ENCODE measurements around the gene SPINK4.

The SPINK4 gene

GRCh38 chr9:33255014-33255413, 15.0 kb downstream of the SPINK4 start:
- H4K20me1 ChIP-seq (ENCODE audit: insufficient read depth, low read length): no peaks in the 10 kb centered on the region
- H2AFZ ChIP-seq (ENCODE audit: low read length): no peak overlapping the region
- H3K79me2 ChIP-seq (ENCODE audit: insufficient read depth, low read length): no peaks in the 10 kb centered on the region
- H3K9ac ChIP-seq (ENCODE audit: low read length): no peak overlapping the region
- no peaks in the 10 kb centered on the region for H3K9me2 ChIP-seq (ENCODE audit: low read depth, low read length)
- H3K27me3 ChIP-seq (ENCODE audit: insufficient read depth, low read length): no peaks in the 10 kb centered on the region
- TF ChIP-seq CTCF (IDR thresholded peaks at IDR 0.05; ENCODE audit: low read length): no peak
- no peak for TF ChIP-seq EZH2 (IDR thresholded peaks at IDR 0.05; ENCODE audit: borderline replicate concordance, low read length)
- H3K36me3 ChIP-seq (ENCODE audit: insufficient read depth, low read length): peaks cover 85% of the 10 kb centered on the region
- no peak overlapping the region for H3K27ac ChIP-seq (ENCODE audit: low read depth, low read length, poor library complexity, severe bottlenecking)
- H3K4me2 ChIP-seq (ENCODE audit: low read length): no peak overlapping the region
- H3F3A ChIP-seq (ENCODE audit: insufficient read depth, low read length): no peaks in the 10 kb centered on the region
- H3K9me3 ChIP-seq (ENCODE audit: low read length): no peaks in the 10 kb centered on the region
- no peaks in the 10 kb centered on the region for H3K4me1 ChIP-seq (ENCODE audit: insufficient read depth, low read length, severe bottlenecking)
- H3K4me3 ChIP-seq (ENCODE audit: low read depth, low read length, poor library complexity, severe bottlenecking): no peak overlapping the region

GRCh38 chr9:33255471-33255870, 15.5 kb downstream of the SPINK4 start:
- Histone ChIP-seq H3K79me2 (ENCODE audit: insufficient read depth, low read length) (no peaks in the 10 kb centered on the region), H3K27me3 (ENCODE audit: insufficient read depth, low read length) (no peaks in the 10 kb centered on the region), H4K20me1 (ENCODE audit: insufficient read depth, low read length) (no peaks in the 10 kb centered on the region), H3K4me2 (ENCODE audit: low read length) (no peak overlapping the region), H3K9me2 (ENCODE audit: low read depth, low read length) (no peaks in the 10 kb centered on the region), H3F3A (ENCODE audit: insufficient read depth, low read length) (no peaks in the 10 kb centered on the region), H3K27ac (ENCODE audit: low read depth, low read length, poor library complexity, severe bottlenecking) (no peak overlapping the region), H2AFZ (ENCODE audit: low read length) (no peak overlapping the region), H3K9ac (ENCODE audit: low read length) (no peak overlapping the region), H3K9me3 (ENCODE audit: low read length) (no peaks in the 10 kb centered on the region), H3K36me3 (ENCODE audit: insufficient read depth, low read length) (peaks cover 88% of the 10 kb centered on the region), H3K4me1 (ENCODE audit: insufficient read depth, low read length, severe bottlenecking) (no peaks in the 10 kb centered on the region), H3K4me3 (ENCODE audit: low read depth, low read length, poor library complexity, severe bottlenecking) (no peak overlapping the region)
- TF ChIP-seq CTCF (IDR thresholded peaks at IDR 0.05; ENCODE audit: low read length) (no peak), EZH2 (IDR thresholded peaks at IDR 0.05; ENCODE audit: borderline replicate concordance, low read length) (no peak)

DNA sequence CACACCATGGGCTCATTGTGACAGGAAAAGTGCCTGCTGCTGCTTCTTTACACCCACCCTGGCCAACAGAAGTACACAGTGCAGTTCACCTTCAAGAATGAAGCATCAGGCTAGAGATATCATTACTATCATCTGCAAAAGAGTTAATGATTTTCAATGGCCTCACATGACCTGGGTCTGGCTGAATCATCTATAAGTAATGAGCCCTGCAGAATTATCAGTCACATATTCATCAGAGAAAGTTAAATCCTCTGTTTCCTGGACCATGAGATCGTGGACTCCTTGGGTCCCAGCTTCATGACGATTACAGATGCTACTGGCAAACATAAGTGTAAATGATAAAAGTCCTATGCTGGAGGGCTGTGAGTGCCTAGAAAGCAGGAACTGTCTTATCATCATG, 16.3 kb downstream of the SPINK4 start:
- no peak for TF ChIP-seq CTCF (IDR thresholded peaks at IDR 0.05; ENCODE audit: low read length)
- no peak for TF ChIP-seq EZH2 (IDR thresholded peaks at IDR 0.05; ENCODE audit: borderline replicate concordance, low read length)
- H3K27ac ChIP-seq (ENCODE audit: low read depth, low read length, poor library complexity, severe bottlenecking): no peak overlapping the region
- H3K27me3 ChIP-seq (ENCODE audit: insufficient read depth, low read length): no peaks in the 10 kb centered on the region
- H3K9me3 ChIP-seq (ENCODE audit: low read length): no peaks in the 10 kb centered on the region
- H3F3A ChIP-seq (ENCODE audit: insufficient read depth, low read length): no peaks in the 10 kb centered on the region
- H3K4me3 ChIP-seq (ENCODE audit: low read depth, low read length, poor library complexity, severe bottlenecking): no peak overlapping the region
- no peak overlapping the region for H2AFZ ChIP-seq (ENCODE audit: low read length)
- H3K9ac ChIP-seq (ENCODE audit: low read length): no peak overlapping the region
- H3K9me2 ChIP-seq (ENCODE audit: low read depth, low read length): no peaks in the 10 kb centered on the region
- H4K20me1 ChIP-seq (ENCODE audit: insufficient read depth, low read length): no peaks in the 10 kb centered on the region
- no peaks in the 10 kb centered on the region for H3K79me2 ChIP-seq (ENCODE audit: insufficient read depth, low read length)
- H3K36me3 ChIP-seq (ENCODE audit: insufficient read depth, low read length): peaks cover 92% of the 10 kb centered on the region
- H3K4me1 ChIP-seq (ENCODE audit: insufficient read depth, low read length, severe bottlenecking): no peaks in the 10 kb centered on the region
- H3K4me2 ChIP-seq (ENCODE audit: low read length): no peak overlapping the region

Measured in OCI-LY1 (cell line).